Suprapubic skin (tissue), 4 donors: ENCODE measurements around the gene FES. TPM values are rescaled to one million over a fixed set of nuclear protein-coding genes. Genes with fewer than 3 reads are reported as not detected.

ENCODE experiments used
- DNase-seq, 2 donors: peaks; one replicate each; pipeline ENCODE4 v3.0.0-alpha.2; 2019; ENCODE audit warnings: low spot score in 2 of 2
- H3K27ac ChIP-seq: fragments of 200-600 bp; sonication (generic); one replicate; pipeline ENCODE4 v1.5.1; 2019
- H3K27me3 ChIP-seq: fragments of 200-600 bp; sonication (generic); one replicate; pipeline ENCODE4 v1.5.1; 2019
- H3K36me3 ChIP-seq: fragments of 200-600 bp; sonication (generic); one replicate; pipeline ENCODE4 v1.5.1; 2019
- H3K4me1 ChIP-seq: fragments of 200-600 bp; sonication (generic); one replicate; pipeline ENCODE4 v1.5.1; 2019
- H3K4me3 ChIP-seq: fragments of 200-600 bp; sonication (generic); one replicate; pipeline ENCODE4 v1.5.1; 2019; ENCODE audit warnings: mild to moderate bottlenecking
- H3K9me3 ChIP-seq: fragments of 200-600 bp; sonication (generic); one replicate; pipeline ENCODE4 v1.5.1; 2019
- EP300 ChIP-seq: sonication (generic); formaldehyde crosslinking; IDR thresholded peaks from one replicate; pipeline ENCODE4 v1.6.1; 2017; ENCODE audit warnings: antibody characterized with exemption
- POLR2A ChIP-seq, 2 donors: fragments of 450-650 bp; IDR thresholded peaks; one replicate each; pipeline ENCODE4 v1.6.1; 2017; ENCODE audit warnings: antibody characterized with exemption in 2 of 2, mild to moderate bottlenecking in 2 of 2, moderate library complexity in 2 of 2
- POLR2AphosphoS5 ChIP-seq, 3 donors: sonication (generic); formaldehyde crosslinking; IDR thresholded peaks; one replicate each; pipeline ENCODE4 v1.6.1; 2017; ENCODE audit warnings: antibody characterized with exemption in 3 of 3
- WGBS: methylation state at CpG from one replicate; pipeline ENCODE4 v1.1.5; 2018; 5-methylcytosine and 5-hydroxymethylcytosine counted together
- total RNA-seq, 4 donors: library from RNA; depleted of rRNA; stranded (reverse); fragments of >200 nt; gene quantifications; one replicate each; pipeline ENCODE4 v1.1.0, GENCODE V29; 2016
- TF ChIP-seq, protein P1 (sequence below), 2 donors: fragments of 200-600 bp in 1 of 2; fragments of 450-650 bp in 1 of 2; sonication (generic) in 1 of 2; IDR thresholded peaks; one replicate each; pipeline ENCODE4 v1.5.1; 2016 to 2019; ENCODE audit warnings: antibody characterized with exemption in 2 of 2, mild to moderate bottlenecking in 1 of 2, moderate library complexity in 1 of 2

Gene FES
- total RNA-seq, 4 donors from 2014 or later, result 6.3 to 18.7 (median 11.8) TPM

DNA sequence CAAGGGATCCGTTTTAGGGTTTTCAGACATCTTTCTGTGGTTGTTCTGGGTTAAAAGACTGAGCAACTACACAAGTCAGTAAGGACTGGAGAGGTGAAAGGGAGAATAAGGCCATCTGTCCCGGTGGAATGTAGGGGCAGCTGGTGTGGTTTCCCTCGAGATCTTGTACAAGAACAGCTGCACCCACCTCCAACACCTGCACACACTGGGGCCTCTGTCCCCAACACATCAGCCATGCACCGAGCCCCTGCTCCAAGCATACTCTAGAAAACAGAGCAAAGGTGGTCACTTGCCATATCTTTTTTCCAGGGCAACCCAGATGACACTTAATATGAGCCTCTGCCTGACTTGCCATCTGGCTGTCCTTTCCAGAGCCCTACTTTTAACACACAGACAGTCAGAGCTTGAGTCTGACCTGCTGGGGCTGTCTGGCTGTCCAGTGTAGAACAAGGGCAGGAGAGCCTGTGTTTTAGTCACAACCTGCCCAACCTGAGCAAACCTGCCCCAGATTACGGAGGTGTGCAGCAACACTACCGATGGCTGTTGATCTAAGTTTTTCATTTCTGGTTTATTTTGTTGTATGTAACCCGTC, 31.0 kb downstream of the FES start:
- H3K4me1 ChIP-seq, result no peaks in the 10 kb centered on the region
- H3K27ac ChIP-seq, result no peak overlapping the region
- WGBS, result 85% methylated on average over 7 of the region's 7 CpGs
- TF ChIP-seq EP300, result no peak
- no peak for TF ChIP-seq POLR2AphosphoS5 (IDR thresholded peaks at IDR 0.05)
- TF ChIP-seq POLR2A (IDR thresholded peaks at IDR 0.05), result no peak
- no peaks in the 10 kb centered on the region for H3K27me3 ChIP-seq
- H3K36me3 ChIP-seq, result peaks cover 100% of the 10 kb centered on the region
- H3K4me3 ChIP-seq, result no peak overlapping the region
- DNase-seq, result no peak
- no peaks in the 10 kb centered on the region for H3K9me3 ChIP-seq

DNA sequence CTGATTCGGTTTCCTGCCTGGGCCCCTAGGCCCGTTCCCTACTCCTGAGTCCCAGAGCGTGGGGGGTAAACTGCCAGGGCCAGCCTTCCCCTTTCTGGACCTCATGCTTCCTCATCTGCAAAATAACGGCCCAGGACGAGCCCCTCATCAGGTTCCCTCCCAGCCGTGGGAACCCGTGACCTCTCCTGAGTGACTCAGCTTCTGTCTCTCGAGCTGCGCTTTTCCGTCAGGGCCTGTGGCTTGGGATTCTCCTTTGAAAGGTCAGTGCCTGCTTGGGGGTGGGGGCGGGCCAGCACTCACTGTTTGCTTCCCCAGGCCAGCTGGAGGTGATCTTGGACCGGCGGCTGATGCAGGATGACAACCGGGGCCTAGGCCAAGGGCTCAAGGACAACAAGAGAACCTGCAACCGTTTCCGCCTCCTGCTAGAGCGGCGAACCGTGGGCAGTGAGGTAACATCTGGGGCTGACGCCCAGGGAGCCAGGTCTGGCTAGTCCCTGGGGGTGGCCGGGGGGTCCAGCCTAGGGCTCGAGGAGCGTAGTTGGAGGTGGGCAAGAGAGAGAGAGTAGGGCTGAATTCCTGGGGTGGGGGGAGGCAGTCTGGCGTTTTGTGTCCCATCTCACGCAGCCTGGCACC, 31.6 kb downstream of the FES start:
- Histone ChIP-seq H3K27ac (no peak overlapping the region), H3K9me3 (no peaks in the 10 kb centered on the region), H3K27me3 (no peaks in the 10 kb centered on the region), H3K36me3 (peaks cover 100% of the 10 kb centered on the region), H3K4me1 (no peaks in the 10 kb centered on the region), H3K4me3 (no peak overlapping the region)
- 72% methylated on average over 25 of the region's 25 CpGs for WGBS
- TF ChIP-seq POLR2A (IDR thresholded peaks at IDR 0.05), result no peak
- TF ChIP-seq, protein P1, sequence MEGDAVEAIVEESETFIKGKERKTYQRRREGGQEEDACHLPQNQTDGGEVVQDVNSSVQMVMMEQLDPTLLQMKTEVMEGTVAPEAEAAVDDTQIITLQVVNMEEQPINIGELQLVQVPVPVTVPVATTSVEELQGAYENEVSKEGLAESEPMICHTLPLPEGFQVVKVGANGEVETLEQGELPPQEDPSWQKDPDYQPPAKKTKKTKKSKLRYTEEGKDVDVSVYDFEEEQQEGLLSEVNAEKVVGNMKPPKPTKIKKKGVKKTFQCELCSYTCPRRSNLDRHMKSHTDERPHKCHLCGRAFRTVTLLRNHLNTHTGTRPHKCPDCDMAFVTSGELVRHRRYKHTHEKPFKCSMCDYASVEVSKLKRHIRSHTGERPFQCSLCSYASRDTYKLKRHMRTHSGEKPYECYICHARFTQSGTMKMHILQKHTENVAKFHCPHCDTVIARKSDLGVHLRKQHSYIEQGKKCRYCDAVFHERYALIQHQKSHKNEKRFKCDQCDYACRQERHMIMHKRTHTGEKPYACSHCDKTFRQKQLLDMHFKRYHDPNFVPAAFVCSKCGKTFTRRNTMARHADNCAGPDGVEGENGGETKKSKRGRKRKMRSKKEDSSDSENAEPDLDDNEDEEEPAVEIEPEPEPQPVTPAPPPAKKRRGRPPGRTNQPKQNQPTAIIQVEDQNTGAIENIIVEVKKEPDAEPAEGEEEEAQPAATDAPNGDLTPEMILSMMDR (IDR thresholded peaks at IDR 0.05), result no peak
- no peak for TF ChIP-seq EP300
- no peak for TF ChIP-seq POLR2AphosphoS5 (IDR thresholded peaks at IDR 0.05)
- DNase-seq, result no peak

DNA sequence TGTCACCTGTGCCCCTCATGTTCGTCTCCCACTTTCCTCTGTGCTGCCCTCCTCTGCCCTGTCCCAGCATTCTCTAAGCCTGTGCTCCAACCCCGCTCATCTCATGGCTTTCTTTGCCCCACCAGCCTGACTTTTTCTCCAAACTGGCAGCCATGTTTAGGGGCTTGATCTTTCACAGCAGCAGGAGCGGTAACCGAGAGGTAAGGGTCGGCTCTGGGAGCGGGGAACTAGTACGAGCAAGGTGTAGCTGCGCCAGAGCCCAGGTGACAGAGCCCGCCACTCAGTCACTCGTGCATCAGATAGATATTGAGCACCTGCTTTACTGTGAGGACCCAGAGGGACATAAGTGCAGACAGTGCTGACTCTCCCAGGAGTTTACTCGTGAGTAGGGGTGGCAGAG, 32.2 kb downstream of the FES start:
- Histone ChIP-seq H3K9me3 (no peaks in the 10 kb centered on the region), H3K36me3 (peaks cover 100% of the 10 kb centered on the region), H3K4me1 (no peaks in the 10 kb centered on the region), H3K27me3 (no peaks in the 10 kb centered on the region), H3K4me3 (no peak overlapping the region), H3K27ac (no peak overlapping the region)
- TF ChIP-seq EP300 (no peak), POLR2AphosphoS5 (IDR thresholded peaks at IDR 0.05) (no peak), POLR2A (IDR thresholded peaks at IDR 0.05) (no peak)
- TF ChIP-seq, protein P1 (IDR thresholded peaks at IDR 0.05), result no peak
- no peak for DNase-seq
- 92% methylated on average over 11 of the region's 11 CpGs for WGBS

DNA sequence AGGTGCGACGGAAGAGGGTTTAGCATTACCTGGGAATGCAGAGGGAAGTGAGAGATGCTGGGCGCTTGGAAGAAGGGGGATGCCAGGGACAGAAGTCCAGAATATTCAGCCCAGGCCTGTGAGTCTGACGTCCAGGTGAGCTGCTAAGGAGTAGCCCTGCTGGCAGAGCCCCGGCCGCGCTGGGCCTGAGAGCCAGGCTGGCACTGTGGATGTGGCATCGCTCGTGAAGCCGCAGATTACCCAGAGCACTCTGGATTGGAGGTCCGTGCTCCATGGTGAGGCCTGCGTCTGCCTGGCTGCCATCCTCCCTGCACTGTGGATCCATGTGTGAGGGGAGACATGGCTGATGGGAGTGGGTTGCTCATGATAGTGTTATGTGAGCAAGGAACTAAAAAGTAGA, 33.3 kb downstream of the FES start:
- DNase-seq, result no peak
- no peaks in the 10 kb centered on the region for H3K27me3 ChIP-seq
- H3K4me1 ChIP-seq, result no peaks in the 10 kb centered on the region
- WGBS, result 93% methylated on average over 12 of the region's 12 CpGs
- H3K9me3 ChIP-seq, result no peaks in the 10 kb centered on the region
- H3K36me3 ChIP-seq, result peaks cover 91% of the 10 kb centered on the region
- H3K4me3 ChIP-seq, result no peak overlapping the region
- TF ChIP-seq EP300 (no peak), POLR2A (IDR thresholded peaks at IDR 0.05) (no peak), POLR2AphosphoS5 (IDR thresholded peaks at IDR 0.05) (no peak)
- TF ChIP-seq, protein P1 (IDR thresholded peaks at IDR 0.05), result no peak
- no peak overlapping the region for H3K27ac ChIP-seq

DNA sequence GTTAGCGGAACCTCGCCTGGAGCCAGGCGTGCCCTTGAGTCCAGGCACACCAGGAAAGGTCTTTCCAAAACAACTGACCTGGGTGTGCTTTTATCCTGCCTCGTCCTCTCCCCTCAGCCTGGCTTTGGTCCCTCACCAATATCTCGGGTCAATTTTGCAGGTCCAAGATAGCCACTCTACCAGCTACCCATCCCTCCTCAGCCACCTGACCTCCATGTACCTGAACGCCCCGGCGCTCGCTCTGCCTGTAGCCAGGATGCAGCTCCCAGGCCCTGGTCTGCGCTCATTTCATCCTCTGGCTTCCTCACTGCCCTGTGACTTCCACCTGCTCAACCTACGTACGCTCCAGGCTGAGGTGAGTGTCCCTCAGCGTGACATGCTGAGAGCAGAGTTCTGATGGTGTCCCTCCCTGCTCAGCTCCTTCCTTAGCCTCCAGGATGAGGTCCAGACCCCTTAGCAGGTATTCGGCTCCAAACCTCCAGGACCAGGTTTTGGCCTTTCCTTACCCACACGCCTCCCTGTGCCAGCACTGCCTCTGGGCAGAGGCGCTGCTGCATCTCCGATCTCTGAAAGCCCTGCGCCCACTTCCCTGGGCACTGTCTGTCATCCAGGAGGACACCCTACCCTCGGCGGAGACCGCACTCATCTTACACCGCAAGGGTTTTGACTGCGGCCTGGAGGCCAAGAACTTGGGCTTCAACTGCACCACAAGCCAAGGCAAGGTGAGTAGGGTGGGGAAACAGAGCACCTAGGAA, 33.9 kb downstream of the FES start:
- DNase-seq, result no peak
- Histone ChIP-seq H3K27ac (no peak overlapping the region), H3K4me1 (no peaks in the 10 kb centered on the region), H3K27me3 (no peaks in the 10 kb centered on the region), H3K9me3 (no peaks in the 10 kb centered on the region), H3K4me3 (no peak overlapping the region), H3K36me3 (peaks cover 85% of the 10 kb centered on the region)
- WGBS, result 98% methylated on average over 23 of the region's 23 CpGs
- no peak for TF ChIP-seq POLR2A (IDR thresholded peaks at IDR 0.05)
- TF ChIP-seq, protein P1 (IDR thresholded peaks at IDR 0.05), result no peak
